Measurements from ENCODE around the gene PLLP. TPM values are rescaled to one million over a fixed set of nuclear protein-coding genes. Genes with fewer than 3 reads are reported as not detected.

The PLLP gene
- total RNA-seq, 1 donor from 2014 or later: 13.7 TPM

DNA sequence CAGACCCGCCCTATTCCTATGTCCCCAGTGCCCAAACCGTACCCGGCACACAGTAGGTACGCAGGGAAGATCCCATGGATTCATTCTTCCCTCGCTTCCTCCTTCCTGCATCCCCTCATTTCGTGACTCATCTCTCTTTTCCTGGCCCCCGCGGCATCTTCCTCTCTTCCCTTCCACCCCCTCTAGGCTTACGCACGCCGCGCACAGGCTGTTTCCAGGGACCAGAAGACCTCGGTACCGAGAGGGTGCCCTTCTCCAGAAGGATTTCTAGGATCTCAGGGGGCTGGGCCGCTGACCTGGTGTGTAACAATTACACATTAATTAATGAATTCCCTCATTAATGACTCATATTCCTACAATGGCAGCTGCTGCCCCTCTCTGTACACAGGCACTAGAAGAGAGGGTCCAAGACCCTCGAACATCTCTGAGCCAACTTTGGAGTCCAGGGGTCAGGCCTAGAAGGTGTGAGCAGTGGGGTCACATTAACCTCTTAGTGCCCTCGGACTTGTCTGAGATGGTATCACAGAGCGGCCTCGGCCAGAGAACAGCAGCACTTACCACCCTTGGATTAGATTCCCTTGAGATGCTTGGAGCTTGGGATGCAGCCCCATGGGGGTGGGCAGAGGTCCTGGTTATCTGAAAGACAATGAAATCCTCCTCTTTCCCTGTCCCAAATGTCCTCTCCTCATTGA lies 16.8 kb upstream of the PLLP start:
- FAIRE-seq (no peak), DNase-seq (ENCODE audit: low read depth) (no peak)
- Histone ChIP-seq H3K4me3 (ENCODE audit: low read depth, low read length) (no peak overlapping the region), H3K27me3 (ENCODE audit: control insufficient read depth, insufficient read depth, low read length) (no peaks in the 10 kb centered on the region), H3K36me3 (ENCODE audit: control insufficient read depth, insufficient read depth, low read length) (no peaks in the 10 kb centered on the region)
- TF ChIP-seq, protein P1, sequence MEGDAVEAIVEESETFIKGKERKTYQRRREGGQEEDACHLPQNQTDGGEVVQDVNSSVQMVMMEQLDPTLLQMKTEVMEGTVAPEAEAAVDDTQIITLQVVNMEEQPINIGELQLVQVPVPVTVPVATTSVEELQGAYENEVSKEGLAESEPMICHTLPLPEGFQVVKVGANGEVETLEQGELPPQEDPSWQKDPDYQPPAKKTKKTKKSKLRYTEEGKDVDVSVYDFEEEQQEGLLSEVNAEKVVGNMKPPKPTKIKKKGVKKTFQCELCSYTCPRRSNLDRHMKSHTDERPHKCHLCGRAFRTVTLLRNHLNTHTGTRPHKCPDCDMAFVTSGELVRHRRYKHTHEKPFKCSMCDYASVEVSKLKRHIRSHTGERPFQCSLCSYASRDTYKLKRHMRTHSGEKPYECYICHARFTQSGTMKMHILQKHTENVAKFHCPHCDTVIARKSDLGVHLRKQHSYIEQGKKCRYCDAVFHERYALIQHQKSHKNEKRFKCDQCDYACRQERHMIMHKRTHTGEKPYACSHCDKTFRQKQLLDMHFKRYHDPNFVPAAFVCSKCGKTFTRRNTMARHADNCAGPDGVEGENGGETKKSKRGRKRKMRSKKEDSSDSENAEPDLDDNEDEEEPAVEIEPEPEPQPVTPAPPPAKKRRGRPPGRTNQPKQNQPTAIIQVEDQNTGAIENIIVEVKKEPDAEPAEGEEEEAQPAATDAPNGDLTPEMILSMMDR (IDR thresholded peaks at IDR 0.05; ENCODE audit: insufficient read depth, low read length, severe bottlenecking): no peak

DNA sequence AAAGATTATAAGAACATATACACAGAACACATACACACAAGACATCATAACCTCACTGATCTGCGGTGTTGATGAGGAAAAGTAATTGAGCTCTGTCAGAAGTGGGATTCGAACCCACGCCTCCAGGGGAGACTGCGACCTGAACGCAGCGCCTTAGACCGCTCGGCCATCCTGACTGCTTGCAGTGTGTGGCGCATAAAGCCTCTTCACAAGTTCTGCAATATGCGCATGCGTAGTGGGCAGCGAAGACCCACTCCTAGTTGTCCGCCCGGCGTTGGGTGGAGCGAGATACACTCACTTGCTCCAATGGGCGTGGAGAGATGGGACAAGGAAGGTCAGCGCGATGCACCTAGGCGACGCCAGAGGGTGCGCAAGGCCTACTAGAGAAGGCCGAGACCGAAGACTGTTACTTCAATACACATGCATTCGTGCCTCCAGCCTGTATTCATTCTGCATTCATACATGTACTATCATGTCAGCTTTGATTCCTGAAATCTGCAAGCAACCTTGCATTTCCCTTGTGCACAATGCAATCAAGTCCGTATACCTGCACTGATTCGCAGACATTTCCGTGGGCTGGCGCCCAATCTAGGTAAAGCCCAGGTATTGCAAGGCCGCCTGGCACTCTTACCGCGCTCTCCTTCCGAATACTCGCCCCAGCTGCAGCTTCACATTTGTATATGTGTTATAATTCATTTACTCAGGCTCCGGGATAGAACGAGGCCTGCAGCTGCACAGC lies 16.1 kb upstream of the PLLP start:
- no peaks in the 10 kb centered on the region for H3K36me3 ChIP-seq (ENCODE audit: control insufficient read depth, insufficient read depth, low read length)
- peak overlapping the region; percentile 37 for H3K4me3 ChIP-seq (ENCODE audit: low read depth, low read length)
- DNase-seq (ENCODE audit: low read depth) (peak; percentile 96), FAIRE-seq (peak; percentile 72)
- H3K27me3 ChIP-seq (ENCODE audit: control insufficient read depth, insufficient read depth, low read length): no peaks in the 10 kb centered on the region
- TF ChIP-seq, protein P1 (IDR thresholded peaks at IDR 0.05; ENCODE audit: insufficient read depth, low read length, severe bottlenecking): peak; percentile 99

DNA sequence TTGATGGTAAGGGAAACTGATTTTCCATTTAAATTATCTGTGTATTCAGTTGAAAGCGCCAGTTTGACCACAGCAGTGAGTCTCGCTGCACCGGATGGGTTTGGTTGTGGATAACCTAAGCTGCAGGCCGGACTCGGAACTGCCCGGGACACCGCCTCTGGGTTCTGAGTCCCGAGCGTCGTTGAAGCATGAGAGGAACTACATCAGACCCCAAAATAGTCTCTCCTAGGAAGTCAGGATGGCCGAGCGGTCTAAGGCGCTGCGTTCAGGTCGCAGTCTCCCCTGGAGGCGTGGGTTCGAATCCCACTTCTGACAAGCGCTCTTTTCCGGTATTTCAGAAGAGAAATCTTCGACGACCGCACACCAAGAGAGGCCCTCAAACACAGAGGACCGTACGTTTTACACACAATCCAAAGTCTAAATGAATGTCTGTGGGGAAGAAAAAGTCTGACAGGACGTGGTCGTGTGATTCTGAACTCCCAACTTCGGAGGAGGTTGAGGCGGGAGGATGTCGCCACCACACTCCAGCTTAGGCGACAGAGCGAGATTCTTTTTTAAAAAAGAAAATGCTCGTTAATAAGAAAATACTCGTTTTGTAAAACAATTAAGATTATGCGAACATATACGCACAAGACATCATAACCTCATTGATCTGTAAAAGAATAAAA lies 15.4 kb upstream of the PLLP start:
- Histone ChIP-seq H3K36me3 (ENCODE audit: control insufficient read depth, insufficient read depth, low read length) (no peaks in the 10 kb centered on the region), H3K27me3 (ENCODE audit: control insufficient read depth, insufficient read depth, low read length) (no peaks in the 10 kb centered on the region), H3K4me3 (ENCODE audit: low read depth, low read length) (peak overlapping the region; percentile 37)
- peak; percentile 91 for DNase-seq (ENCODE audit: low read depth)
- TF ChIP-seq, protein P1 (IDR thresholded peaks at IDR 0.05; ENCODE audit: insufficient read depth, low read length, severe bottlenecking): peak; percentile 8
- no peak for FAIRE-seq

DNA sequence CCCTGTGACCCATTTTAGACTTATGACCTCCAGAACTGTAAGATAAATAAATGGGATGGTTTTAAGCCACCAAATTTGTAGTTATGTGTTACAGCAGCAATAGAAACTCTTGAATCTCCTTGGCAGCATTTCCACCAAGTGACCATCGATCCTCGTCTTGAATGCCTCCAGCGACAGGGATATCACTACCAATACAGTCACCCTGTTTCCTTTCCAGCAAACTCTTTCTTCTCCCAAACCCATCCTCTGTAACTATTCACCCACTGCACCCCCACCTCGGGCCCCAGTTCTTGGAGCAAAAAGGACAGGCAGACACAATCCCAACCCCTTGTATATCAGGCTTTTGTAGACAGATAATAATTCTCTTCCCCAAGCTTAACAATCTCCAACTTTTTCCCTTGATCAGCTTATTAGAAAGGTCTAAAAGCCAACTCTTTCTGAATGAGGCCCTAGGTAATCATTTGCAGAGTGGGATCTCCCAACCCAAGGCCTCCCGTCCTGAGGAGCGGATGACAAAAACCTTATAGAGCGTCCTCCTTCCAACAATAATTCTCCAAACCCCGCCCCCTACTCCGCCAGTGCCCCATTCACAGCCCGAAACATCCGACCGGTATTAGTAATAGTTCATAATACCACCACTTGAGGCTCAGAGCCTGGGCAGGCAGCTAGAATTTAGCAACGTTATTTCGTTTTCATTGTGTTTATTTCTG lies 14.7 kb upstream of the PLLP start:
- FAIRE-seq (no peak), DNase-seq (ENCODE audit: low read depth) (peak; percentile 75)
- peak overlapping the region; percentile 37 for H3K4me3 ChIP-seq (ENCODE audit: low read depth, low read length)

DNA sequence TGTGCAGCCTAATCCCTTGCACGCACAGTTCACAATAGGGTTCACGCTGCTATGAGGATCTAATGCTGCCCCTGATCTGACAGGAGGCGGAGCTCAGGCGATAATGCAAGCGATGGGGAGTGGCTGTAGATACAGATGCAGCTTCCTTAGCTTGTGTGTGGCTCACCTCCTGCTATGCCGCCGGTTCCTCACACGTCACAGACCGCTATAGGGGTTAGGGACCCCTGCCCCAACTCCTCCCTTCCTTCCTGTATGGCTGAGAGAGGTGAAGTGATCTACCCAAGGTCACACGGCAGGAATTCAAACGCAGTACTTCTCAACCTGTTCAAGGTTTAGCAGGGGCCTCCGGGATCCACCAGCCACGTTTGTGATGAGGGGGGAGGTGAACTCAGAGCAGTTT lies 13.4 kb upstream of the PLLP start:
- FAIRE-seq (no peak), DNase-seq (ENCODE audit: low read depth) (no peak)
- H3K4me3 ChIP-seq (ENCODE audit: low read depth, low read length): no peak overlapping the region
- H3K27me3 ChIP-seq (ENCODE audit: control insufficient read depth, insufficient read depth, low read length): no peaks in the 10 kb centered on the region
- H3K36me3 ChIP-seq (ENCODE audit: control insufficient read depth, insufficient read depth, low read length): no peaks in the 10 kb centered on the region
- TF ChIP-seq, protein P1 (IDR thresholded peaks at IDR 0.05; ENCODE audit: insufficient read depth, low read length, severe bottlenecking): no peak

More for the DNA sequence above, 14.7 kb upstream of the PLLP start:
- TF ChIP-seq, protein P1 (IDR thresholded peaks at IDR 0.05; ENCODE audit: insufficient read depth, low read length, severe bottlenecking): no peak
- H3K36me3 ChIP-seq (ENCODE audit: control insufficient read depth, insufficient read depth, low read length): no peaks in the 10 kb centered on the region
- no peaks in the 10 kb centered on the region for H3K27me3 ChIP-seq (ENCODE audit: control insufficient read depth, insufficient read depth, low read length)
